Caco-2 (cell line): Measurements from ENCODE around the gene NPHP4. TPM values are rescaled to one million over a fixed set of nuclear protein-coding genes. Genes with fewer than 3 reads are reported as not detected.

Experiments used
- BruUV-seq: library from RNA; stranded (reverse); fragments of 400-500 nt; replicated peaks from 2 replicates; lab custom pipeline; 2021; lab: Mats Ljungman, UMichigan
- CTCF ChIA-PET: fragments of 300-600 bp; sonication (Branson Sonifier 250); formaldehyde crosslinking; loops from one replicate; lab custom pipeline; 2022; ENCODE audit warnings: antibody characterized with exemption; lab: Charles Lee
- POLR2A ChIA-PET: fragments of 300-600 bp; sonication (Branson Sonifier 250); formaldehyde crosslinking; loops from one replicate; lab custom pipeline; 2022; ENCODE audit warnings: antibody characterized with exemption; lab: Charles Lee
- DNase-seq, 2 experiments: peaks; one replicate each; pipeline versions ENCODE4 v3.0.0 to v3.0.0-alpha.2; 2020 to 2022
- H3K27me3 ChIP-seq: replicated peaks from 2 replicates; pipeline ENCODE4 v1.6.0; 2011; ENCODE audit warnings: low read length; ENCODE audit not compliant: control insufficient read depth, insufficient read depth
- H3K36me3 ChIP-seq: 2 replicates; pipeline ENCODE4 v1.5.1; 2011; ENCODE audit warnings: low read length; ENCODE audit not compliant: control insufficient read depth, insufficient read depth
- H3K4me1 ChIP-seq: fragments of 250-450 bp; sonication (Bioruptor Pico); 2 replicates; pipeline ENCODE4 v1.5.1; 2020; ENCODE audit warnings: mild to moderate bottlenecking
- H3K4me3 ChIP-seq: 2 replicates; pipeline ENCODE4 v1.5.1; 2011; ENCODE audit warnings: low read depth, mild to moderate bottlenecking, control low read depth, low read length
- H3K9me3 ChIP-seq: fragments of 250-450 bp; sonication (Bioruptor Pico); 2 replicates; pipeline ENCODE4 v1.5.1; 2020; ENCODE audit warnings: mild to moderate bottlenecking, moderate library complexity
- H3K27ac Mint-ChIP-seq: one replicate; pipeline ENCODE4 v1.8.0; 2022; ENCODE audit warnings: mixed read lengths; ENCODE audit not compliant: unreplicated experiment
- H3K27me3 Mint-ChIP-seq: one replicate; pipeline ENCODE4 v1.8.0; 2022; ENCODE audit warnings: mixed read lengths; ENCODE audit not compliant: insufficient read depth, unreplicated experiment
- H3K36me3 Mint-ChIP-seq: one replicate; pipeline ENCODE4 v1.8.0; 2022; ENCODE audit warnings: mild to moderate bottlenecking, mixed read lengths; ENCODE audit not compliant: insufficient read depth, unreplicated experiment
- H3K4me1 Mint-ChIP-seq: one replicate; pipeline ENCODE4 v1.8.0; 2022; ENCODE audit warnings: low read depth, mixed read lengths; ENCODE audit not compliant: unreplicated experiment
- H3K4me3 Mint-ChIP-seq: one replicate; pipeline ENCODE4 v1.8.0; 2022; ENCODE audit warnings: mild to moderate bottlenecking, moderate library complexity, mixed read lengths; ENCODE audit not compliant: unreplicated experiment
- H3K9me3 Mint-ChIP-seq: one replicate; pipeline ENCODE4 v1.8.0; 2022; ENCODE audit warnings: mixed read lengths; ENCODE audit not compliant: unreplicated experiment
- CTCF ChIP-seq, 2 experiments: fragments of 200-600 bp in 1 of 2; IDR thresholded peaks; 1 replicate in 1 of 2; 2 replicates in 1 of 2; pipeline versions ENCODE4 v1.5.1 to v1.8.0; 2011 to 2022; ENCODE audit warnings: antibody characterized with exemption in 1 of 2, control low read depth in 1 of 2, inconsistent platforms in 1 of 2, low read depth in 1 of 2, low read length in 1 of 2, mild to moderate bottlenecking in 1 of 2, moderate library complexity in 1 of 2; ENCODE audit not compliant: insufficient read depth in 1 of 2, severe bottlenecking in 1 of 2, unreplicated experiment in 1 of 2
- intact Hi-C: fragments of 100-400 bp; cut with micrococcal nuclease; formaldehyde crosslinking; loops from one replicate; pipeline ENCODE4 v1.10.0; 2022; ENCODE audit not compliant: unreplicated experiment
- total RNA-seq: library from RNA; stranded (reverse); gene quantifications from 2 replicates; pipeline ENCODE4 v1.2.3, GENCODE V29; 2022

The NPHP4 gene
- total RNA-seq, 1 experiment from 2014 or later, result 12.3 TPM

GRCh38 chr1:6016191-6016865 is 24.1 kb upstream of the NPHP4 start:
- Mint-ChIP-seq H3K9me3 (peaks cover 2% of the 10 kb centered on the region), H3K36me3 (peaks cover 9% of the 10 kb centered on the region), H3K4me1 (no peaks in the 10 kb centered on the region), H3K27me3 (no peaks in the 10 kb centered on the region), H3K4me3 (no peak overlapping the region), H3K27ac (no peak overlapping the region)
- Histone ChIP-seq H3K27me3 (no peaks in the 10 kb centered on the region), H3K4me3 (no peak overlapping the region), H3K4me1 (no peaks in the 10 kb centered on the region), H3K9me3 (no peaks in the 10 kb centered on the region), H3K36me3 (no peaks in the 10 kb centered on the region)
- ChIA-PET CTCF (interaction anchor here (0.6 kb wide), 1 partner anchor 18 kb away, joined by 4 read pairs; no protein-coding TSS in a partner anchor), POLR2A (interaction anchor here (0.7 kb wide), 1 partner anchor 8 kb away, joined by 3 read pairs; no protein-coding TSS in a partner anchor)
- intact Hi-C loops, result no loop called here
- TF ChIP-seq CTCF (IDR thresholded peaks at IDR 0.05; ENCODE audit: insufficient read depth in 1 of 2, low read depth in 1 of 2, low read length in 1 of 2, severe bottlenecking in 1 of 2, unreplicated experiment in 1 of 2), result no peak
- no peak for DNase-seq
- no TSS peak for BruUV-seq

GRCh38 chr1:6014130-6014999 is 22.1 kb upstream of the NPHP4 start:
- peaks cover 14% of the 10 kb centered on the region for H3K36me3 Mint-ChIP-seq
- no peak overlapping the region for H3K27ac Mint-ChIP-seq
- H3K27me3 Mint-ChIP-seq, result no peaks in the 10 kb centered on the region
- no peaks in the 10 kb centered on the region for H3K9me3 Mint-ChIP-seq
- intact Hi-C loops, result no loop called here
- no TSS peak for BruUV-seq
- CTCF ChIA-PET, result no interaction called here
- peaks cover 6% of the 10 kb centered on the region for H3K4me1 Mint-ChIP-seq
- Histone ChIP-seq H3K4me3 (no peak overlapping the region), H3K4me1 (peaks cover 8% of the 10 kb centered on the region), H3K9me3 (no peaks in the 10 kb centered on the region), H3K27me3 (no peaks in the 10 kb centered on the region), H3K36me3 (no peaks in the 10 kb centered on the region)
- TF ChIP-seq CTCF (IDR thresholded peaks at IDR 0.05; ENCODE audit: insufficient read depth in 1 of 2, low read depth in 1 of 2, low read length in 1 of 2, severe bottlenecking in 1 of 2, unreplicated experiment in 1 of 2), result no peak
- DNase-seq, result no peak
- POLR2A ChIA-PET, result no interaction called here
- H3K4me3 Mint-ChIP-seq, result no peak overlapping the region

- Histone ChIP-seq H3K36me3 (no peaks in the 10 kb centered on the region), H3K9me3 (no peaks in the 10 kb centered on the region), H3K4me3 (no peak overlapping the region), H3K27me3 (no peaks in the 10 kb centered on the region), H3K4me1 (peaks cover 16% of the 10 kb centered on the region)
- no peak overlapping the region for H3K27ac Mint-ChIP-seq
- no peaks in the 10 kb centered on the region for H3K27me3 Mint-ChIP-seq
- peaks cover 7% of the 10 kb centered on the region for H3K4me1 Mint-ChIP-seq
- BruUV-seq, result no TSS peak
- DNase-seq, result no peak
- H3K4me3 Mint-ChIP-seq, result no peak overlapping the region
- ChIA-PET CTCF (no interaction called here), POLR2A (no interaction called here)
- intact Hi-C loops, result no loop called here
- H3K36me3 Mint-ChIP-seq, result peaks cover 14% of the 10 kb centered on the region
- no peak for TF ChIP-seq CTCF (IDR thresholded peaks at IDR 0.05; ENCODE audit: insufficient read depth in 1 of 2, low read depth in 1 of 2, low read length in 1 of 2, severe bottlenecking in 1 of 2, unreplicated experiment in 1 of 2)
- no peaks in the 10 kb centered on the region for H3K9me3 Mint-ChIP-seq
Measured at GRCh38 chr1:6013491-6013890, 21.3 kb upstream of the NPHP4 start.
